ENCODE results near the gene HEPACAM2. TPM values are rescaled to one million over a fixed set of nuclear protein-coding genes. Genes with fewer than 3 reads are reported as not detected.

Gene HEPACAM2
- total RNA-seq, 6 experiments from 2014 or later: 0.12 TPM; not detected in 5

- peak; percentile 47 for TF ChIP-seq CTCF (IDR thresholded peaks at IDR 0.05)
- peaks cover 22% of the 10 kb centered on the region for H3K9me3 Mint-ChIP-seq
- H3K36me3 Mint-ChIP-seq (ENCODE audit: low read depth): peaks cover 12% of the 10 kb centered on the region
- no peak overlapping the region for H3K4me3 Mint-ChIP-seq
- peaks cover 8% of the 10 kb centered on the region; the same call in 1 of the 2 replicates for H3K27me3 Mint-ChIP-seq (ENCODE audit: insufficient read depth)
- no peaks in the 10 kb centered on the region; the same call in 1 of the 2 replicates for H3K4me1 Mint-ChIP-seq (ENCODE audit: low read depth)
- H3K27ac Mint-ChIP-seq: no peak overlapping the region
- DNase-seq: no peak
These were observed 51.0 kb downstream of the HEPACAM2 start for GRCh38 chr7:93175219-93175618.

GRCh38 chr7:93172683-93173082, 53.6 kb downstream of the HEPACAM2 start:
- DNase-seq: no peak
- peaks cover 8% of the 10 kb centered on the region; the same call in 1 of the 2 replicates for H3K27me3 Mint-ChIP-seq (ENCODE audit: insufficient read depth)
- H3K27ac Mint-ChIP-seq: no peak overlapping the region
- H3K9me3 Mint-ChIP-seq: peaks cover 35% of the 10 kb centered on the region
- peaks cover 12% of the 10 kb centered on the region for H3K36me3 Mint-ChIP-seq (ENCODE audit: low read depth)
- no peak for TF ChIP-seq CTCF (IDR thresholded peaks at IDR 0.05)
- H3K4me3 Mint-ChIP-seq: no peak overlapping the region
- no peaks in the 10 kb centered on the region; the same call in none of the 2 replicates for H3K4me1 Mint-ChIP-seq (ENCODE audit: low read depth)

GRCh38 chr7:93171606-93172226, 54.6 kb downstream of the HEPACAM2 start:
- peaks cover 12% of the 10 kb centered on the region for H3K36me3 Mint-ChIP-seq (ENCODE audit: low read depth)
- no peak overlapping the region for H3K27ac Mint-ChIP-seq
- TF ChIP-seq CTCF (IDR thresholded peaks at IDR 0.05): no peak
- peaks cover 12% of the 10 kb centered on the region; the same call in 1 of the 2 replicates for H3K27me3 Mint-ChIP-seq (ENCODE audit: insufficient read depth)
- H3K4me1 Mint-ChIP-seq (ENCODE audit: low read depth): no peaks in the 10 kb centered on the region; the same call in 1 of the 2 replicates
- H3K9me3 Mint-ChIP-seq: peaks cover 38% of the 10 kb centered on the region
- H3K4me3 Mint-ChIP-seq: no peak overlapping the region
- no peak for DNase-seq

- H3K9me3 Mint-ChIP-seq: peaks cover 26% of the 10 kb centered on the region; the same call in 1 of the 2 replicates
- H3K4me1 Mint-ChIP-seq (ENCODE audit: low read depth): peaks cover 18% of the 10 kb centered on the region
- no peak overlapping the region; the same call in 1 of the 2 replicates for H3K27ac Mint-ChIP-seq
- H3K36me3 Mint-ChIP-seq (ENCODE audit: low read depth): peaks cover 7% of the 10 kb centered on the region
- peaks cover 8% of the 10 kb centered on the region; the same call in 1 of the 2 replicates for H3K27me3 Mint-ChIP-seq (ENCODE audit: insufficient read depth)
- no peak for DNase-seq
- no peak for TF ChIP-seq CTCF (IDR thresholded peaks at IDR 0.05)
- H3K4me3 Mint-ChIP-seq: peak overlapping the region; percentile 61
These were observed 60.8 kb downstream of the HEPACAM2 start for GRCh38 chr7:93165447-93165846.

- Mint-ChIP-seq H3K27ac (no peak overlapping the region), H3K36me3 (ENCODE audit: low read depth) (peaks cover 7% of the 10 kb centered on the region), H3K9me3 (peaks cover 24% of the 10 kb centered on the region; the same call in 1 of the 2 replicates), H3K27me3 (ENCODE audit: insufficient read depth) (peaks cover 8% of the 10 kb centered on the region; the same call in 1 of the 2 replicates), H3K4me1 (ENCODE audit: low read depth) (peaks cover 24% of the 10 kb centered on the region), H3K4me3 (no peak overlapping the region)
- TF ChIP-seq CTCF (IDR thresholded peaks at IDR 0.05): no peak
- no peak for DNase-seq
These were observed 61.5 kb downstream of the HEPACAM2 start for GRCh38 chr7:93164766-93165165.
